Endothelial cell of umbilical vein (primary cell): Measurements from ENCODE around the gene TNNI3K. TPM values are rescaled to one million over a fixed set of nuclear protein-coding genes. Genes with fewer than 3 reads are reported as not detected.

Experiments
- BruUV-seq: library from RNA; stranded (reverse); fragments of 400-500 nt; replicated peaks from 2 replicates; lab custom pipeline; 2021; lab: Mats Ljungman, UMichigan
- CTCF ChIA-PET: fragments of 300-600, 350-600 bp; sonication (Branson Sonifier 250); formaldehyde crosslinking; loops from one replicate; lab custom pipeline; 2021; ENCODE audit warnings: antibody characterized with exemption, inconsistent platforms; lab: Charles Lee
- POLR2A ChIA-PET: fragments of 300-600, 350-600 bp; sonication (Branson Sonifier 250); formaldehyde crosslinking; loops from one replicate; lab custom pipeline; 2021; ENCODE audit warnings: antibody characterized with exemption, inconsistent platforms; lab: Charles Lee
- DNase-seq: peaks from one replicate; pipeline ENCODE4 v3.0.0-alpha.2; 2011; ENCODE audit warnings: low read depth, low spot score
- FAIRE-seq: peaks from 2 replicates; lab custom pipeline; 2011; peaks lifted over from hg19 to GRCh38; lab: Jason Lieb, UNC
- H2AFZ ChIP-seq: 2 replicates; pipeline ENCODE4 v1.6.0; 2012; ENCODE audit warnings: low read depth, low read length, control low read depth, inconsistent platforms
- H3K27ac ChIP-seq: 2 replicates; pipeline ENCODE4 v1.5.1; 2011; ENCODE audit warnings: low read depth, mild to moderate bottlenecking, control low read depth, low read length, moderate library complexity; ENCODE audit not compliant: insufficient read depth
- H3K27me3 ChIP-seq, 2 experiments: 2 replicates each; pipeline versions ENCODE4 v1.6.0 to v1.6.1; 2011; ENCODE audit warnings: low read length in 2 of 2, mixed read lengths in 1 of 2; ENCODE audit not compliant: control insufficient read depth in 2 of 2, insufficient read depth in 2 of 2
- H3K36me3 ChIP-seq, 2 experiments: 2 replicates in 1 of 2; 3 replicates in 1 of 2; pipeline ENCODE4 v1.5.1; 2011; ENCODE audit warnings: low read length in 2 of 2, mild to moderate bottlenecking in 1 of 2, moderate library complexity in 1 of 2; ENCODE audit not compliant: control insufficient read depth in 2 of 2, insufficient read depth in 2 of 2; ENCODE audit errors: extremely low read depth in 1 of 2
- H3K4me1 ChIP-seq: 3 replicates; pipeline ENCODE4 v1.5.1; 2011; ENCODE audit warnings: mild to moderate bottlenecking, low read length; ENCODE audit not compliant: control insufficient read depth, insufficient read depth; ENCODE audit errors: extremely low read depth
- H3K4me2 ChIP-seq: 2 replicates; pipeline ENCODE4 v1.6.1; 2011; ENCODE audit warnings: low read length, control low read depth, mixed read lengths; ENCODE audit not compliant: insufficient read depth
- H3K4me3 ChIP-seq, 3 experiments: fragments of 200-600 bp in 1 of 3; sonication (generic), shearing (Covaris generic) in 1 of 3; replicated peaks in 1 of 3; 2 replicates each; pipeline ENCODE4 v1.5.1; 2011 to 2016; ENCODE audit warnings: control low read depth in 3 of 3, low read length in 3 of 3, mild to moderate bottlenecking in 2 of 3, inconsistent platforms in 1 of 3, low read depth in 1 of 3, moderate library complexity in 1 of 3; ENCODE audit not compliant: insufficient read depth in 1 of 3
- H3K79me2 ChIP-seq: 2 replicates; pipeline ENCODE4 v1.6.0; 2012; ENCODE audit warnings: low read length, inconsistent platforms; ENCODE audit not compliant: control insufficient read depth, insufficient read depth
- H3K9ac ChIP-seq: replicated peaks from 2 replicates; pipeline ENCODE3; 2011; ENCODE audit warnings: low read length, control low read depth; ENCODE audit not compliant: insufficient read depth; ENCODE audit errors: extremely low read depth
- H3K9me1 ChIP-seq: replicated peaks from 3 replicates; pipeline ENCODE4 v1.6.0; 2011; ENCODE audit warnings: mild to moderate bottlenecking, low read length; ENCODE audit not compliant: control insufficient read depth, insufficient read depth; ENCODE audit errors: extremely low read depth
- H3K9me3 ChIP-seq: replicated peaks from 2 replicates; pipeline ENCODE4 v1.5.1; 2012; ENCODE audit warnings: low read length, inconsistent platforms; ENCODE audit not compliant: control insufficient read depth, insufficient read depth
- H4K20me1 ChIP-seq: replicated peaks from 2 replicates; pipeline ENCODE3; 2011; ENCODE audit warnings: mild to moderate bottlenecking, low read length; ENCODE audit not compliant: control insufficient read depth, insufficient read depth; ENCODE audit errors: extremely low read depth
- EZH2 ChIP-seq: IDR thresholded peaks from 2 replicates; pipeline ENCODE4 v1.6.1; 2012; ENCODE audit warnings: borderline replicate concordance, low read depth, mild to moderate bottlenecking, moderate library complexity, low read length, inconsistent platforms; ENCODE audit not compliant: severe bottlenecking
- FOS ChIP-seq: IDR thresholded peaks from 2 replicates; pipeline ENCODE4 v1.6.1; 2011; ENCODE audit warnings: mild to moderate bottlenecking, low read length, moderate library complexity, borderline replicate concordance; ENCODE audit not compliant: insufficient read depth
- GATA2 ChIP-seq: IDR thresholded peaks from 2 replicates; pipeline ENCODE4 v1.7.0; 2011; ENCODE audit warnings: low read depth, mild to moderate bottlenecking, moderate library complexity, mixed read lengths, low read length; ENCODE audit not compliant: insufficient read length, insufficient read depth
- JUN ChIP-seq: IDR thresholded peaks from 2 replicates; pipeline ENCODE4 v1.6.1; 2011; ENCODE audit warnings: borderline replicate concordance, low read depth; ENCODE audit not compliant: insufficient read length, insufficient read depth
- MYC ChIP-seq: IDR thresholded peaks from one replicate; pipeline ENCODE4 v1.6.1; 2011; ENCODE audit warnings: mild to moderate bottlenecking, low read depth, low read length
- POLR2A ChIP-seq: IDR thresholded peaks from 2 replicates; pipeline ENCODE4 v1.6.1; 2012; ENCODE audit warnings: low read depth, mild to moderate bottlenecking, control low read depth, low read length
- POLR2AphosphoS5 ChIP-seq: IDR thresholded peaks from 2 replicates; pipeline ENCODE4 v1.6.1; 2012; ENCODE audit warnings: low read depth, mild to moderate bottlenecking, control low read depth, low read length, moderate library complexity; ENCODE audit not compliant: insufficient read depth
- dilution Hi-C: fragments of 300-500 bp; cut with MboI; formaldehyde crosslinking; loops from one replicate; pipeline ENCODE4 v1.15.0; 2019; ENCODE audit warnings: low sequenced_read_pairs; ENCODE audit not compliant: extremely low pct_ligation_motif_present
- intact Hi-C: fragments of 100-400 bp; cut with micrococcal nuclease; formaldehyde crosslinking; loops from one replicate; pipeline ENCODE4 v1.10.0; 2022
- polyA plus RNA-seq, 4 experiments: library from polyadenylated mRNA; depleted of rRNA in 3 of 4; stranded (reverse) in 3 of 4; unstranded in 1 of 4; fragments of >200 nt; gene quantifications; 2 replicates each; pipeline versions ENCODE4 v1.2.1 to v1.2.3, GENCODE V29; 2011 to 2012; ENCODE audit warnings: missing spikeins in 1 of 4
- total RNA-seq: library from RNA; stranded (reverse); gene quantifications from 2 replicates; pipeline ENCODE4 v1.2.3, GENCODE V29; 2021
- TF ChIP-seq, protein P1 (sequence below): IDR thresholded peaks from 2 replicates; pipeline ENCODE4 v1.6.1; 2011; ENCODE audit not compliant: insufficient read depth, insufficient read length
- TF ChIP-seq, protein P2 (sequence below), 2 donors: IDR thresholded peaks; 1 replicate in 1 of 2; 2 replicates in 1 of 2; pipeline ENCODE4 v1.5.1; 2011; ENCODE audit warnings: low read length in 2 of 2, mild to moderate bottlenecking in 2 of 2, moderate library complexity in 2 of 2, control low read depth in 1 of 2, inconsistent platforms in 1 of 2, low read depth in 1 of 2; ENCODE audit not compliant: insufficient read depth in 1 of 2; ENCODE audit errors: extremely low read depth in 1 of 2

Gene TNNI3K
- total and polyA plus RNA-seq, 2 donors (not counting 3 experiments of a cell fraction or from before 2014, with no cell fraction given), result 0.69 TPM; not detected in 1

DNA sequence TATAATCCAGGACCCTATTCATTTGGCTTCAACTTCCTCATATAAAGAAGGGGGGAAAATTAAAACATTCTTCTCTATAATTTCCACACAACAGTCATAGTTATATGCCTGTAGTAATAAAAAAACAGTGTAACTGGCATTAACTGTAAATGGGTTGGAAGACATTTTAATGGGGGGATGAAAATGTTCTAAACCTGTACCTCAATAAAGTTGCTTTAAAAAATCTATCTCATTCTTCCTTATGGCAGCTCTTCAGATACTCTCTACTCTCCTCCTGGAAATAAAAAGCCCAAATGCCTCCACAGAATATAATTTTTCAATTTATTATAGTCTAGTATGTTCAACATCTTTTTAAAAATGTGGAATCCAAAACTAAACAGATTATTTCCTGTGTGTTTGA is 39.8 kb upstream of the TNNI3K start:
- intact Hi-C loops (loop anchor here (10.0 kb wide), 2 partner anchors 539 to 1911 kb away; partner anchors contain the start of genes CRYZ, NEGR1 and TYW3), dilution Hi-C loops (no loop called here)
- no peak overlapping the region for H2AFZ ChIP-seq
- CTCF ChIA-PET, result no interaction called here
- no peak overlapping the region for H3K4me3 ChIP-seq
- H3K9me1 ChIP-seq, result no peaks in the 10 kb centered on the region
- TF ChIP-seq EZH2, result no peak
- TF ChIP-seq, protein P1, sequence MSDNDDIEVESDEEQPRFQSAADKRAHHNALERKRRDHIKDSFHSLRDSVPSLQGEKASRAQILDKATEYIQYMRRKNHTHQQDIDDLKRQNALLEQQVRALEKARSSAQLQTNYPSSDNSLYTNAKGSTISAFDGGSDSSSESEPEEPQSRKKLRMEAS, result no peak
- TF ChIP-seq GATA2, result no peak
- no peak for TF ChIP-seq FOS
- TF ChIP-seq POLR2AphosphoS5, result no peak
- no peak for TF ChIP-seq MYC
- TF ChIP-seq JUN, result no peak
- no peak for TF ChIP-seq POLR2A
- no peak overlapping the region for H3K4me2 ChIP-seq
- H4K20me1 ChIP-seq, result no peaks in the 10 kb centered on the region
- no peak for FAIRE-seq
- peaks cover 10% of the 10 kb centered on the region for H3K4me1 ChIP-seq
- no peaks in the 10 kb centered on the region for H3K27me3 ChIP-seq
- no peak overlapping the region for H3K9ac ChIP-seq
- H3K79me2 ChIP-seq, result no peaks in the 10 kb centered on the region
- H3K9me3 ChIP-seq, result no peaks in the 10 kb centered on the region
- no peak for DNase-seq
- no TSS peak for BruUV-seq
- H3K27ac ChIP-seq, result no peak overlapping the region
- POLR2A ChIA-PET, result no interaction called here
- no peaks in the 10 kb centered on the region for H3K36me3 ChIP-seq

DNA sequence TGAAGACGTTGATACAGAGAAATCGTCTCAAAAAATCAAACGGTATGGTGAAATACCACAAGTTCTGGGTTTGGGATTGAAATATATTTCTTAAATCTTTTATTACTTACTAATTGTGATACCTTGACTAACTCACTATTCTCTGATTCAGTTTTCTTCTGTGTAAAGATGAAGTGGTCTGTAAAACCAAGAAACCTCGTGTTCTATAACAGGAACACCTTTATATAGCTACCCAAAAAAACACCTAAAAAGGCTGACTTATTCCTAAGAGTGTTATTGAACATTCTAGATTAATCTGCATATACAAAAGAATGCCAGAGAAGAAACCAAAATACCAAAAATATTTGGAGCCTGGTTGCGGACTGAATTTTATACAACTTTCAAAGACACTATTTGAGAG is 37.9 kb upstream of the TNNI3K start:
- H3K4me1 ChIP-seq, result peaks cover 10% of the 10 kb centered on the region
- H3K9ac ChIP-seq, result peak overlapping the region; percentile 77
- no peak for TF ChIP-seq FOS
- no peak for TF ChIP-seq MYC
- TF ChIP-seq JUN, result no peak
- TF ChIP-seq EZH2, result no peak
- TF ChIP-seq GATA2, result no peak
- TF ChIP-seq, protein P1, result no peak
- no peak for TF ChIP-seq POLR2A
- TF ChIP-seq POLR2AphosphoS5, result no peak
- TF ChIP-seq, protein P2, sequence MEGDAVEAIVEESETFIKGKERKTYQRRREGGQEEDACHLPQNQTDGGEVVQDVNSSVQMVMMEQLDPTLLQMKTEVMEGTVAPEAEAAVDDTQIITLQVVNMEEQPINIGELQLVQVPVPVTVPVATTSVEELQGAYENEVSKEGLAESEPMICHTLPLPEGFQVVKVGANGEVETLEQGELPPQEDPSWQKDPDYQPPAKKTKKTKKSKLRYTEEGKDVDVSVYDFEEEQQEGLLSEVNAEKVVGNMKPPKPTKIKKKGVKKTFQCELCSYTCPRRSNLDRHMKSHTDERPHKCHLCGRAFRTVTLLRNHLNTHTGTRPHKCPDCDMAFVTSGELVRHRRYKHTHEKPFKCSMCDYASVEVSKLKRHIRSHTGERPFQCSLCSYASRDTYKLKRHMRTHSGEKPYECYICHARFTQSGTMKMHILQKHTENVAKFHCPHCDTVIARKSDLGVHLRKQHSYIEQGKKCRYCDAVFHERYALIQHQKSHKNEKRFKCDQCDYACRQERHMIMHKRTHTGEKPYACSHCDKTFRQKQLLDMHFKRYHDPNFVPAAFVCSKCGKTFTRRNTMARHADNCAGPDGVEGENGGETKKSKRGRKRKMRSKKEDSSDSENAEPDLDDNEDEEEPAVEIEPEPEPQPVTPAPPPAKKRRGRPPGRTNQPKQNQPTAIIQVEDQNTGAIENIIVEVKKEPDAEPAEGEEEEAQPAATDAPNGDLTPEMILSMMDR (IDR thresholded peaks at IDR 0.05; ENCODE audit: extremely low read depth in 1 of 2, insufficient read depth in 1 of 2, low read depth in 1 of 2, low read length in 2 of 2), result no peak
- peak overlapping the region; percentile 76 for H3K27ac ChIP-seq
- no peaks in the 10 kb centered on the region for H4K20me1 ChIP-seq
- no TSS peak for BruUV-seq
- intact Hi-C loops (loop anchor here (10.0 kb wide), 2 partner anchors 538 to 1912 kb away; partner anchors contain the start of genes CRYZ, NEGR1 and TYW3), dilution Hi-C loops (no loop called here)
- H3K79me2 ChIP-seq, result no peaks in the 10 kb centered on the region
- H2AFZ ChIP-seq, result peak overlapping the region; percentile 97
- H3K36me3 ChIP-seq, result no peaks in the 10 kb centered on the region
- POLR2A ChIA-PET, result no interaction called here
- peak overlapping the region in 1 of 3 experiments; percentile 80 for H3K4me3 ChIP-seq
- DNase-seq, result no peak
- no peaks in the 10 kb centered on the region for H3K9me3 ChIP-seq
- CTCF ChIA-PET, result no interaction called here
- no peak for FAIRE-seq
- H3K27me3 ChIP-seq, result no peaks in the 10 kb centered on the region
- peak overlapping the region; percentile 83 for H3K4me2 ChIP-seq
- H3K9me1 ChIP-seq, result no peaks in the 10 kb centered on the region
